ENCODE data around the gene TRIM17. TPM values are rescaled to one million over a fixed set of nuclear protein-coding genes. Genes with fewer than 3 reads are reported as not detected.

TRIM17 gene
- total RNA-seq, 2 donors from 2014 or later, result 2.0 to 9.9 TPM

DNA sequence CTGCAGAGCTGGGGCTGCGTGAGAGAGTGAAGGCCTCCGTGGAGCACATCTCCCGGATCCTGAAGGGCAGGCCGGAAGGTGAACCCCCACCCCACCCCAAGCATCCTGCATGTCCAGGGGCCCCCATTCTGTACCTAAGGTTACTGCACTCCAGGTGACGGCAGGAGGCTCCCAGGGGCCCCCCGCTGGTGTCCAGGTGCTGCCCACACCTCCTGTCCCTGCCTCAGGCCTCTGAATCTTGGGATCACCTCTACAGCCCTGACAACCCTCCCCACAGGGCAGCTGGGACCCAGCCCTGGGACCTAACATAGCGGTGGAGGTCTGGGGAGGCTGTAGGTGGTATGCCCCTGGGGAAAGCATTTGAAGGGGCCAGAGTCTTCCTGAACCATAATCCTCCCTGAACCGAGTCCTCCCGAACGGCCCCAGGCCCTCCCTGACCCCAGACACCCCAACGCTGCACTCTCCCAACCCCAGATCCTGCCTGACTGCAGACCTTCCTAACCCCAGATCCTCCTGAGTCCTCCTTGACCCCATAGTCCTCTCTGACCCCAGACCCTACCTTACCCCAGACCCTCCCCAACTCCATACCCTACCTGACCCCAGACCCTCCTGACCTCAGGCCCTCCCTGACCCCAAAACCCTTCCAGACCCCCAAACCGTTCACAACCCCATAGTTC lies 43.5 kb downstream of the TRIM17 start:
- Histone ChIP-seq H3K4me3 (no peak overlapping the region), H3K4me1 (replicated peaks) (no peaks in the 10 kb centered on the region), H3K36me3 (no peaks in the 10 kb centered on the region), H3K9me3 (no peaks in the 10 kb centered on the region), H3K27me3 (replicated peaks; ENCODE audit: insufficient read depth) (no peaks in the 10 kb centered on the region), H3K27ac (no peak overlapping the region)
- DNase-seq (ENCODE audit: low spot score), result no peak
- TF ChIP-seq, protein P1, sequence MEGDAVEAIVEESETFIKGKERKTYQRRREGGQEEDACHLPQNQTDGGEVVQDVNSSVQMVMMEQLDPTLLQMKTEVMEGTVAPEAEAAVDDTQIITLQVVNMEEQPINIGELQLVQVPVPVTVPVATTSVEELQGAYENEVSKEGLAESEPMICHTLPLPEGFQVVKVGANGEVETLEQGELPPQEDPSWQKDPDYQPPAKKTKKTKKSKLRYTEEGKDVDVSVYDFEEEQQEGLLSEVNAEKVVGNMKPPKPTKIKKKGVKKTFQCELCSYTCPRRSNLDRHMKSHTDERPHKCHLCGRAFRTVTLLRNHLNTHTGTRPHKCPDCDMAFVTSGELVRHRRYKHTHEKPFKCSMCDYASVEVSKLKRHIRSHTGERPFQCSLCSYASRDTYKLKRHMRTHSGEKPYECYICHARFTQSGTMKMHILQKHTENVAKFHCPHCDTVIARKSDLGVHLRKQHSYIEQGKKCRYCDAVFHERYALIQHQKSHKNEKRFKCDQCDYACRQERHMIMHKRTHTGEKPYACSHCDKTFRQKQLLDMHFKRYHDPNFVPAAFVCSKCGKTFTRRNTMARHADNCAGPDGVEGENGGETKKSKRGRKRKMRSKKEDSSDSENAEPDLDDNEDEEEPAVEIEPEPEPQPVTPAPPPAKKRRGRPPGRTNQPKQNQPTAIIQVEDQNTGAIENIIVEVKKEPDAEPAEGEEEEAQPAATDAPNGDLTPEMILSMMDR (IDR thresholded peaks at IDR 0.05), result no peak
- TF ChIP-seq POLR2A (IDR thresholded peaks at IDR 0.05), result no peak
- TF ChIP-seq POLR2AphosphoS5 (IDR thresholded peaks at IDR 0.05), result no peak
- intact Hi-C loops (cut with DNase I), result no loop called here
- 90% methylated on average over 10 of the region's 12 CpGs for WGBS

DNA sequence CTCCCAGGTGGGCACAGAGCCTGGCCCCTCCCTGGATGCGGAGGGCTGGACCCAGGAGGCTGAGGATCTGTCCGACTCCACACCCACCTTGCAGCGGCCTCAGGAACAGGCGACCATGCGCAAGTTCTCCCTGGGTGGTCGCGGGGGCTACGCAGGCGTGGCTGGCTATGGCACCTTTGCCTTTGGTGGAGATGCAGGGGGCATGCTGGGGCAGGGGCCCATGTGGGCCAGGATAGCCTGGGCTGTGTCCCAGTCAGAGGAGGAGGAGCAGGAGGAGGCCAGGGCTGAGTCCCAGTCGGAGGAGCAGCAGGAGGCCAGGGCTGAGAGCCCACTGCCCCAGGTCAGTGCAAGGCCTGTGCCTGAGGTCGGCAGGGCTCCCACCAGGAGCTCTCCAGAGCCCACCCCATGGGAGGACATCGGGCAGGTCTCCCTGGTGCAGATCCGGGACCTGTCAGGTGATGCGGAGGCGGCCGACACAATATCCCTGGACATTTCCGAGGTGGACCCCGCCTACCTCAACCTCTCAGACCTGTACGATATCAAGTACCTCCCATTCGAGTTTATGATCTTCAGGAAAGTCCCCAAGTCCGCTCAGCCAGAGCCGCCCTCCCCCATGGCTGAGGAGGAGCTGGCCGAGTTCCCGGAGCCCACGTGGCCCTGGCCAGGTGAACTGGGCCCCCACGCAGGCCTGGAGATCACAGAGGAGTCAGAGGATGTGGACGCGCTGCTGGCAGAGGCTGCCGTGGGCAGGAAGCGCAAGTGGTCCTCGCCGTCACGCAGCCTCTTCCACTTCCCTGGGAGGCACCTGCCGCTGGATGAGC lies 44.3 kb downstream of the TRIM17 start:
- Histone ChIP-seq H3K27ac (no peak overlapping the region), H3K4me3 (no peak overlapping the region), H3K4me1 (replicated peaks) (no peaks in the 10 kb centered on the region), H3K36me3 (no peaks in the 10 kb centered on the region), H3K27me3 (replicated peaks; ENCODE audit: insufficient read depth) (no peaks in the 10 kb centered on the region), H3K9me3 (no peaks in the 10 kb centered on the region)
- TF ChIP-seq, protein P1 (IDR thresholded peaks at IDR 0.05), result no peak
- no peak for TF ChIP-seq POLR2A (IDR thresholded peaks at IDR 0.05)
- no peak for TF ChIP-seq POLR2AphosphoS5 (IDR thresholded peaks at IDR 0.05)
- WGBS, result 37% methylated on average over 32 of the region's 34 CpGs
- DNase-seq (ENCODE audit: low spot score), result no peak
- intact Hi-C loops (cut with DNase I), result no loop called here

DNA sequence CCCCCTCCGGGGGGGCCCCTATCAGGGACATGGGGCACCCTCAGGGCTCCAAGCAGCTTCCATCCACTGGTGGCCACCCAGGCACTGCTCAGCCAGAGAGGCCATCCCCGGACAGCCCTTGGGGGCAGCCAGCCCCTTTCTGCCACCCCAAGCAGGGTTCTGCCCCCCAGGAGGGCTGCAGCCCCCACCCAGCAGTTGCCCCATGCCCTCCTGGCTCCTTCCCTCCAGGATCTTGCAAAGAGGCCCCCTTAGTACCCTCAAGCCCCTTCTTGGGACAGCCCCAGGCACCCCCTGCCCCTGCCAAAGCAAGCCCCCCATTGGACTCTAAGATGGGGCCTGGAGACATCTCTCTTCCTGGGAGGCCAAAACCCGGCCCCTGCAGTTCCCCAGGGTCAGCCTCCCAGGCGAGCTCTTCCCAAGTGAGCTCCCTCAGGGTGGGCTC lies 44.9 kb downstream of the TRIM17 start:
- no peaks in the 10 kb centered on the region for H3K36me3 ChIP-seq
- TF ChIP-seq POLR2A (IDR thresholded peaks at IDR 0.05), result no peak
- TF ChIP-seq, protein P1 (IDR thresholded peaks at IDR 0.05), result no peak
- no peak for TF ChIP-seq POLR2AphosphoS5 (IDR thresholded peaks at IDR 0.05)
- no peak overlapping the region for H3K27ac ChIP-seq
- intact Hi-C loops (cut with DNase I), result no loop called here
- no peaks in the 10 kb centered on the region for H3K27me3 ChIP-seq (replicated peaks; ENCODE audit: insufficient read depth)
- no peak for DNase-seq (ENCODE audit: low spot score)
- WGBS, result 60% methylated on average over 2 of the region's 4 CpGs
- no peaks in the 10 kb centered on the region for H3K4me1 ChIP-seq (replicated peaks)
- H3K9me3 ChIP-seq, result no peaks in the 10 kb centered on the region
- H3K4me3 ChIP-seq, result no peak overlapping the region

DNA sequence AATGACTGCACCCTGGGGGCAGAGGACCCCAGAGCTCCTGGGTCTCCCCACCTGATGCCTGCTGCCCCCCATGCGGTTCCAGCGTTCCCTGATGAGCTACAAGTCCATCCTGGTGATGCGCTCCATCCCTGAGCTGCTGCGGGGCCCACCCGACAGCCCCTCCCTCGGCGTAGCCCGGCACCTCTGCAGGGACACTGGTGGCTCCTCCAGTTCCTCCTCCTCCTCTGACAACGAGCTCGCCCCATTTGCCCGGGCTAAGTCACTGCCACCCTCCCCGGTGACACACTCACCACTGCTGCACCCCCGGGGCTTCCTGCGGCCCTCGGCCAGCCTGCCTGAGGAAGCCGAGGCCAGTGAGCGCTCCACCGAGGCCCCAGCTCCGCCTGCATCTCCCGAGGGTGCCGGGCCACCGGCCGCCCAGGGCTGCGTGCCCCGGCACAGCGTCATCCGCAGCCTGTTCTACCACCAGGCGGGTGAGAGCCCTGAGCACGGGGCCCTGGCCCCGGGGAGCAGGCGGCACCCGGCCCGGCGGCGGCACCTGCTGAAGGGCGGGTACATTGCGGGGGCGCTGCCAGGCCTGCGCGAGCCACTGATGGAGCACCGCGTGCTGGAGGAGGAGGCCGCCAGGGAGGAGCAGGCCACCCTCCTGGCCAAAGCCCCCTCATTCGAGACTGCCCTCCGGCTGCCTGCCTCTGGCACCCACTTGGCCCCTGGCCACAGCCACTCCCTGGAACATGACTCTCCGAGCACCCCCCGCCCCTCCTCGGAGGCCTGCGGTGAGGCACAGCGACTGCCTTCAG lies 45.5 kb downstream of the TRIM17 start:
- Histone ChIP-seq H3K4me3 (no peak overlapping the region), H3K27ac (no peak overlapping the region), H3K4me1 (replicated peaks) (no peaks in the 10 kb centered on the region), H3K9me3 (no peaks in the 10 kb centered on the region), H3K36me3 (no peaks in the 10 kb centered on the region), H3K27me3 (replicated peaks; ENCODE audit: insufficient read depth) (no peaks in the 10 kb centered on the region)
- TF ChIP-seq, protein P1 (IDR thresholded peaks at IDR 0.05), result no peak
- TF ChIP-seq POLR2A (IDR thresholded peaks at IDR 0.05) (no peak), POLR2AphosphoS5 (IDR thresholded peaks at IDR 0.05) (no peak)
- WGBS, result 64% methylated on average over 38 of the region's 50 CpGs
- intact Hi-C loops (cut with DNase I), result no loop called here
- no peak for DNase-seq (ENCODE audit: low spot score)
